ENCODE measurements around the gene ISG20L2.

The ISG20L2 gene

GRCh38 chr1:156705918-156706656 lies 22.5 kb downstream of the ISG20L2 start:
- DNase-seq = no peak

GRCh38 chr1:156705321-156705917 lies 23.1 kb downstream of the ISG20L2 start, which contains the start of gene CRABP2:
TSS of gene CRABP2 (minus strand) at chr1:156705583. CDS start at chr1:156705446, 137 bp downstream.
- no peak for DNase-seq

GRCh38 chr1:156704930-156705320 lies 23.6 kb downstream of the ISG20L2 start:
- no peak for DNase-seq

- DNase-seq = no peak
Measured at GRCh38 chr1:156704166-156704711, 24.3 kb downstream of the ISG20L2 start.

GRCh38 chr1:156703741-156704140 lies 24.8 kb downstream of the ISG20L2 start:
- no peak for DNase-seq

- DNase-seq = no peak
Measured at GRCh38 chr1:156703336-156703735, 25.2 kb downstream of the ISG20L2 start.

GRCh38 chr1:156700736-156701531 lies 27.6 kb downstream of the ISG20L2 start:
- no peak for DNase-seq

- DNase-seq = no peak
Measured at GRCh38 chr1:156698995-156699394, 29.6 kb downstream of the ISG20L2 start.

- DNase-seq = no peak
Measured at GRCh38 chr1:156697481-156697880, 31.1 kb downstream of the ISG20L2 start.

- DNase-seq = no peak
Measured at GRCh38 chr1:156696755-156697154, 31.8 kb downstream of the ISG20L2 start.

GRCh38 chr1:156694690-156694962 lies 33.9 kb downstream of the ISG20L2 start:
- no peak for DNase-seq

- DNase-seq = no peak
Measured at GRCh38 chr1:156693848-156694689, 34.5 kb downstream of the ISG20L2 start.

GRCh38 chr1:156692925-156693847 lies 35.4 kb downstream of the ISG20L2 start:
- DNase-seq = no peak

- DNase-seq = no peak
Measured at GRCh38 chr1:156692441-156692924, 36.1 kb downstream of the ISG20L2 start.

GRCh38 chr1:156691665-156692440 lies 36.7 kb downstream of the ISG20L2 start:
- DNase-seq = no peak

- DNase-seq = no peak
Measured at GRCh38 chr1:156691191-156691590, 37.4 kb downstream of the ISG20L2 start.

GRCh38 chr1:156690675-156691036 lies 37.9 kb downstream of the ISG20L2 start:
- no peak for DNase-seq

- no peak for DNase-seq
Measured at GRCh38 chr1:156689953-156690674, 38.5 kb downstream of the ISG20L2 start.

GRCh38 chr1:156689035-156689952 lies 39.3 kb downstream of the ISG20L2 start:
- no peak for DNase-seq
